Stimulated activated naive CD8-positive, alpha-beta T cell treated with anti-CD3 and anti-CD28 coated beads, Interleukin-15, Interleukin-2, amounts not matched to agents 100 U/mL and 50 U/mL, for 24 hours (primary cell): ENCODE measurements around the gene ARL3.
A peak's percentile ranks its signal among the peaks of the same experiment; 100 is the strongest.
"Not testable (repeated sequence)": the region's sequence is repeated elsewhere in the genome, so short reads cannot be mapped to it uniquely, and the experiment has no call there.

Experiments
- ATAC-seq: fragments of 150-1000 bp; cut with Tn5 transposase; one replicate; pipeline ENCODE4 v1.10.0; 2021
- DNase-seq: peaks from one replicate; pipeline ENCODE4 v3.0.0; 2021

The ARL3 gene

DNA sequence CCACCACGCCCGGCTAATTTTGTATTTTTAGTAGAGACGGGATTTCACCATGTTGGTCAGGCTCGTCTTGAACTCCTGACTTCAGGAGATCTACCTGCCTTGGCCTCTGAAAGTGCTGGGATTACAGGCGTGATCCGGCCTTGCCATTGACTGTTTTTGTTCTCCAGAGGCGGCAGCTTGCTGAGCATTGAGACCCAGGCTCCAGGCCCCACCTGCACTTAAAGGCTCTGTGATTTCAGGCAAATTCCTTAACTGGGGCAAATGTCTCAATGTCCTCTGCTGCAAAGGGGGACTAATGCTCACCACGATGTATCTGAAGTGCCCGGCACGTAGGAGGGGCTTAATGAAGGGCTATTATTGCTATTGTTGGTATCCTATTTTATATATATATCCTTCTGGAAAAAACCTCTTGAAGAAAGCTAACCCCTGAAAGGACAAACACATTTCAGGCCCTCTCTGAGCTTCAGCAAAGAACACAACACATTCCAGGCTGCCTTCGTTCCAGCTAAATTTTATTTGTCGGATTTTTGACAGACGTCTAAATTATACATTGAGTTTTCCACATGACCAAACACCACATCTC lies 40.9 kb downstream of the ARL3 start:
- ATAC-seq (no peak), DNase-seq (no peak)

DNA sequence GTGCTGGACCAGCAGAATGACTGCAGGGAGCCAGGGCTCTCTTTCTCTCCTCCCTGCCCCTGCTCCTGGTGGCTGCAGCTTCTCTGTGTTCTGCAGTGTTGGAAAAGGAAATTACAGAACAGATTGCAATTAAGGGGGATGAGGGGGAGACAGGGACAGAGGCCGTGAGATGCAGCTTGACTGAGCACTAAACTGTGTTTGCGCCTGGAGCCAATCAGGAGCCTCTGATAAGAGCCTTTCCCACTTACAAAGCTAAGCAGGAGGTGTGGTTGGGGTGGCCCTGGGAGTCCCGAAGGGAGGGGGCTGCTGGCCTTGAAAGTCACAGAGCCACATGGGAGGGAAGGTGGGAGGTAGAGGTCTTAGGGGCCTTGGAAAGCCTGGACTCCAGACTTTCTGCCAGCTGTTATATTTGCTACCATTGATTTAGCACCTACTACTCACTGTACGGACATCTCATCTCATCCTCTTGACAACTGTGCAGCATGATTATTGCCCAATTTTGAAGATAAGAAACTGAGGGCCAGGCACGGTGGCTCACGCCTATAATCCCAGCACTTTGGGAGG lies 43.2 kb downstream of the ARL3 start:
- DNase-seq (no peak), ATAC-seq (no peak)

- no peak for ATAC-seq
- DNase-seq, result no peak
These were observed 44.0 kb downstream of the ARL3 start for GRCh38 chr10:102670065-102670670.

DNA sequence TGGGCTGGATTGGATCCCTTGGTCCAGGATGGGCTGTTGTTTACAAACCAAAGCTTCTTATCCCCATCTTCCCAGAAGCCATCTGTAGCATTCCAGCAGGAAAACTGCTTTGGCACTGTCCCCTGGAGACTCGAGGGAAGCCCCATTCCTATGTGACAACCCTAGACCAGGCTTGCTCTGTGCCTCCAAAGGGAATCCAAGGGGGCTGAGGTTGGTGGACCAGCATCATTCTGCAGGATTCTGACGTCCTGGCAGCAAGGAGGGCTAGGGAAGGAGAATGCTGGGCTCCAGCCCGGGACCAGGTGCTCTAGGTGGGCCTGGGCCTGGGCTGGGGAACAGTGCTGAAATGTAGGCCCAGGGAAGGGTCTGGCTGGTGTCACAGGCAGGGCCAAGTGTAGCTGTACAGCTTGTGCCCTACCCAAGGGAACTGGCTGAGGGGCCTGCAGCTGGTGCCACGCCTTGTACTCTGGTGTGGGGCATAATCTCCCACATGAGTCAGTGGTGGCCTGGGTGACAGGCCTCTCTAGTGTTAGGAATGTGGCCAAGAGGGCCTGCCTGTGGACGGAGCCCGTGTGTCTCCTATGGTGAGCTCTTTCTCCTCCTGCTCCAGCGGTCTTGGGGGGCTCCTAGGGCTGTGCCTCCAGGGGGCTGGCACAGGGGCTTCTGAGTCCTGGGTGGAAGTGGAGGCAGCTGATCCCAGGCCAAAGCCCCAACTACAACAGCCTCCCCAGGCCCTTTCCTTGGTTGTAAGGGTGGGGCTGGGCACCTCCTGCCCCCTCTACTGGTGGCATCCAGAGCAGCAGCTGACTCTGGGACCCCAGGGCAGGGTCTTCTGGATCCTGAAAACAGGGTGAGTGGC lies 44.8 kb downstream of the ARL3 start:
- ATAC-seq (no peak), DNase-seq (no peak)

- DNase-seq (no peak), ATAC-seq (no peak)
These were observed 45.7 kb downstream of the ARL3 start for GRCh38 chr10:102668326-102669107.

- not testable (repeated sequence) for ATAC-seq, DNase-seq
These were observed 46.8 kb downstream of the ARL3 start for GRCh38 chr10:102667411-102667810.

DNA sequence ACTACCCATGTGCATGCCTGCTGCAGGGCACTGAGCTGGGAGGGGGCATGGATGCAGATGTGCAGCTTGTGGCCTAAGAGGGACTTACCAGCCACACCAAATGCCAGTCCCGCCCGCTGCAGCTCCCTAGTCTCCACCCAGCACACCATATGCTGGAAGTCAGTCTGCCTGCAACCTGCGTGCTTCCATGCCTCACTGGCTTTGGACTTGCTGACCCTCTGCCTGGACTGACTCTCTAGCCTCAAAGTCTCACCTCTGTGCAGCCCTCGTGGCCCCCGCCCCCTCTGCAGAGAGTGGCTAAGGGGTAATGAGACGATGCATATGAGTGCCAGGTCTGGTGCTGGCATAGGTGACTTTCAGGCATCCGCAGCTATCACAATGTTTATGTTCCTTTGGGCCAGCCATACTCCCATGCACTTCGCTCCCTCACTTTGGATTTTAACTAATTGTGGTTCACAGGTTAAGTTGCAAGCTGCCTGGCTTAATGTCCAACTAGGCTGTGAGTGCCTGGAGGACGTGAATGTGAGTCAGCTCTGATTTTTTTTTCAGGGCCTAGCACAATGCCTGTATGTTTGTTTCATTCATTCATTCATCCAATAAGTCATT lies 48.2 kb downstream of the ARL3 start:
- ATAC-seq (no peak), DNase-seq (no peak)

DNA sequence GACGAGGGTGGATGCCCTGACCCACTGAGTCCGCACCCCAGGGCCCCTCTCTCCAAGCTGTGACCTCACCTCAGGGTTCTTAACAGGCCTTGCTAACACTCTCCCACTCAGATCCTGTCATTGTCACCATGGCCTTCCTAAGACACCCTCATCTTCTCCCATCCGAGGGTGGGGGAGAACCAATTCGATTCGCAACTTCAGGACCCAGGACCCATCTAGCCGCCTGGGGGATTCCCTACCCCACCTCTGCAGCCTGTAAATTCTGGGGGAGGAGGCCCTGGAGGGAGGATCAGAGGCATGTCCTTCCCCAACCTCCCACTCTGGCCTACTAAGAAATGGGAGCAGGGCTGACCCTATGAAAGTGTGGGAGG lies 52.6 kb downstream of the ARL3 start:
- peak; percentile 63 for ATAC-seq
- DNase-seq, result no peak

DNA sequence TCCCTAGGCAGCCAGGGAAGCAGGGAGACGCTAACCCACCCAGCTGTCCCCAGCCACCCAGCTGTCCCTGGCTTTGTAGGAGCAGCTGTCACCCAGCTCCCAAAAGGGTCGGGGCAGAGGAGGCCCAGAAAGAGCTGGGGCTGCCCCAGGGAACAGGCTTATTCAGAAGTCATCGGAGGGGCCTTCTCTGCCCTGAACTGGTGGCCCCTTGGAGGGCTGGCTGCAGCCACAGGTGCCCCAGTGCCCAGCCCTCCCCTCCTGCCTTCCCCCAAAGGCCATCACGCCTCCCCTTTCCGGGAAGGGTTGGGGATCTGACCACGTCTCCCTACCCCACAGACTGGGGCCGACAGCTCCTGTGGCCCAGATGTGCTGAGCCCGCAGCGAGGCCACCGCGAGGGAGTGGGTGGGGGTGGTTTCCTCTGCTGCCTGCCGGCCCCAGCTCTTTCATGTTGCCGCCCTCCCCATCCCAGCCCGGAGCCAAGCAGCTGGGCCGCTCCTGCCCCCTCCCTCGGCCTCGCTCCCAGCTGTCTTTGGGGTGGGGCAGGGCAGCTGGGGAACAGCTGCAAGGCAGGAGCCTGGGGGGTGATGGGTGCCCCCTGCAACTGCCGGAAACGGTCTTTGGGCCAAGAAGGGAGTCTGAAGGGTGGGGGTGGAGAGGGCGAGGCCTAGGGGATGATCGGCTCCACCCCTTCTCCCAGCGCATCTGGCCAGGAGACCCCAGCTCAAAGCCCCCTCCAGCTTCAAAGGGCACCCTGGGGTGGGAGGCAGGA lies 53.1 kb downstream of the ARL3 start:
- DNase-seq (peak; percentile 87), ATAC-seq (peak; percentile 88)

DNA sequence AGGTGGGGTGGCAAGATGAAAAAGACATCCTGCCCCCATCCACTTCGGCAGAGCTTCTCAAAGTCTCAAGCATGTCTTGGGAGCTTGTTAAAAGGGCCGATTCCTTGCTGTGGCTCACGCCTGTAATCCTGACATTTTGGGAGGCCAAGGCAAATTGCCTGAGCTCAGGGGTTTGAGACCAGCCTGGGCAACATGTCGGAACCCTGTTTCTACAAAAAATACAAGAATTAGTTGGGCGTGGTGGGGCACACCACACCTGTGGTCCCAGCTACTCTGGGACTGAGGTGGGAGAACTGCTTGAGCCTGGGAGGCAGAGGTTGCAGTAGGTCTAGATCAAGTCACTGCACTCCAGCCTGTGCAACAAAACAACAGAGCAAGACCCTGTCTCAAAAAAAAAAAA lies 55.4 kb downstream of the ARL3 start:
- DNase-seq (no peak), ATAC-seq (no peak)

- DNase-seq (no peak), ATAC-seq (no peak)
These were observed 56.0 kb downstream of the ARL3 start for GRCh38 chr10:102657984-102658724.

- ATAC-seq (no peak), DNase-seq (no peak)
These were observed 56.7 kb downstream of the ARL3 start for GRCh38 chr10:102657451-102657850.

- ATAC-seq, result no peak
- DNase-seq, result no peak
These were observed 57.3 kb downstream of the ARL3 start for GRCh38 chr10:102656791-102657371.

- no peak for DNase-seq
- no peak for ATAC-seq
These were observed 58.2 kb downstream of the ARL3 start for GRCh38 chr10:102656026-102656425.

DNA sequence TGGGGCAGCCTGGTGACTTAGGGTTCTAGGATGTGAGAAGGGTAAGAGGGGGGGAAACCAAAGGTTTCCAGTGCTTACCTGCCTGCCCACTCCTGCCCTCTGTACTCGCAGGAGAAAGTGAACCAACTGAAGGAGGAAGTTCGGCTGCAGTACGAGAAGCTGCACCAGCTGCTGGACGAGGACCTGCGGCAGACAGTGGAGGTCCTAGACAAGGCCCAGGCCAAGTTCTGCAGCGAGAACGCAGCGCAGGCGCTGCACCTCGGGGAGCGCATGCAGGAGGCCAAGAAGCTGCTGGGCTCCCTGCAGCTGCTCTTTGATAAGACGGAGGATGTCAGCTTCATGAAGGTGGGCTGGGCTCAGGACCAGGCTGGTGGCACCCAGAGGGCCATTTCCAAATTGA lies 59.2 kb downstream of the ARL3 start:
- no peak for DNase-seq
- no peak for ATAC-seq

- ATAC-seq (no peak), DNase-seq (no peak)
These were observed 59.6 kb downstream of the ARL3 start for GRCh38 chr10:102654566-102654965.

DNA sequence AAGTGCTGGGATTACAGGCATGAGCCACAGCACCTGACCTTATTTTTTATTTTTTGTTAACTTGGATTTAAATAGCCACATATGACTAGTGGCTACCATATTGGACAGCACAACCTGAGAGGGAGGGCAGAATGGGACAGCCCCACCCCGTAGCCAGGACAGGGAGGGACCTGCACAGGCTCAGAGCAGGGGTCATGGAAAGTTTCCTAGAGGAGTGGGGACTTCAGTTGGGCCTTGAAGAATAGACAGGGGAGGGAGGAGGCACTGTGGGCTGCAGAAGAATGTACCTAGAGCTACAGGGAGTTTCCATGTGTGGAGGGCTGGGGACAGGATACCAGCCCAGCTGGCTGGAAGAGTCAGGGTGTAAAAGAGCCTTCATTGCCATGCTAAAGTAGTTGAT lies 61.1 kb downstream of the ARL3 start:
- ATAC-seq, result no peak
- DNase-seq, result no peak

GRCh38 chr10:102652170-102652916 lies 61.9 kb downstream of the ARL3 start:
- peak; percentile 51 for DNase-seq
- peak; percentile 48 for ATAC-seq

- DNase-seq, result no peak
- peak; percentile 3 for ATAC-seq
These were observed 62.6 kb downstream of the ARL3 start for GRCh38 chr10:102651455-102652169.
